ENCODE results near the gene SUB1. TPM values are rescaled to one million over a fixed set of nuclear protein-coding genes. Genes with fewer than 3 reads are reported as not detected.
"Not testable (repeated sequence)": the region's sequence is repeated elsewhere in the genome, so short reads cannot be mapped to it uniquely, and the experiment has no call there.

SUB1 gene
- polyA plus RNA-seq, 1 donor (not counting 4 experiments of a cell fraction or from before 2014, with no cell fraction given): 432 TPM

- Histone ChIP-seq H3K9me3 (ENCODE audit: control insufficient read depth, low read depth, low read length) (no peaks in the 10 kb centered on the region), H3K9me1 (ENCODE audit: control insufficient read depth, extremely low read depth, insufficient read depth, low read length) (no peaks in the 10 kb centered on the region), H3K4me2 (ENCODE audit: control insufficient read depth, extremely low read depth, insufficient read depth, low read depth, low read length) (no peak overlapping the region), H3K4me3 (ENCODE audit: control insufficient read depth in 2 of 3, extremely low read depth in 1 of 3, insufficient read depth in 2 of 3, low read depth in 1 of 3, low read length in 3 of 3) (no peak overlapping the region), H4K20me1 (ENCODE audit: control insufficient read depth, extremely low read depth, insufficient read depth, low read length) (no peaks in the 10 kb centered on the region), H3K9ac (ENCODE audit: control insufficient read depth, extremely low read depth, insufficient read depth, low read length) (no peak overlapping the region), H3K27me3 (ENCODE audit: control insufficient read depth, extremely low read depth, insufficient read depth, low read length) (no peaks in the 10 kb centered on the region), H3K36me3 (ENCODE audit: control insufficient read depth in 2 of 2, extremely low read depth in 1 of 2, insufficient read depth in 2 of 2, low read length in 2 of 2) (no peaks in the 10 kb centered on the region), H2AFZ (ENCODE audit: control insufficient read depth, low read length) (no peak overlapping the region), H3K79me2 (ENCODE audit: control insufficient read depth, insufficient read depth, low read length) (no peaks in the 10 kb centered on the region), H3K27ac (ENCODE audit: control insufficient read depth, insufficient read depth, low read length) (no peak overlapping the region), H3K4me1 (ENCODE audit: control insufficient read depth, extremely low read depth, insufficient read depth, low read length) (no peaks in the 10 kb centered on the region)
- DNase-seq (ENCODE audit: low read depth, low spot score): no peak
- dilution Hi-C loops (cut with MboI; ENCODE audit: extremely low pct_ligation_motif_present, low sequenced_read_pairs): no loop called here
- no peak for FAIRE-seq
- TF ChIP-seq CTCF (optimal IDR thresholded peaks at IDR 0.05 in 1 of 3, IDR thresholded peaks at IDR 0.05 in 1 of 3, conservative IDR thresholded peaks at IDR 0.05 in 1 of 3; ENCODE audit: extremely low read depth in 1 of 3, insufficient read depth in 2 of 3, low read length in 3 of 3): no peak
- no peak for TF ChIP-seq EZH2 (IDR thresholded peaks at IDR 0.05; ENCODE audit: low read length)
These were observed 34.2 kb upstream of the SUB1 start for GRCh38 chr5:32551194-32551593.

GRCh38 chr5:32551865-32552264 is 33.5 kb upstream of the SUB1 start:
- Histone ChIP-seq H3K4me1 (ENCODE audit: control insufficient read depth, extremely low read depth, insufficient read depth, low read length) (no peaks in the 10 kb centered on the region), H3K9me1 (ENCODE audit: control insufficient read depth, extremely low read depth, insufficient read depth, low read length) (no peaks in the 10 kb centered on the region), H3K4me3 (ENCODE audit: control insufficient read depth in 2 of 3, extremely low read depth in 1 of 3, insufficient read depth in 2 of 3, low read depth in 1 of 3, low read length in 3 of 3) (no peak overlapping the region), H3K27me3 (ENCODE audit: control insufficient read depth, extremely low read depth, insufficient read depth, low read length) (no peaks in the 10 kb centered on the region), H4K20me1 (ENCODE audit: control insufficient read depth, extremely low read depth, insufficient read depth, low read length) (no peaks in the 10 kb centered on the region), H3K27ac (ENCODE audit: control insufficient read depth, insufficient read depth, low read length) (no peak overlapping the region), H3K79me2 (ENCODE audit: control insufficient read depth, insufficient read depth, low read length) (no peaks in the 10 kb centered on the region), H3K9ac (ENCODE audit: control insufficient read depth, extremely low read depth, insufficient read depth, low read length) (no peak overlapping the region), H2AFZ (ENCODE audit: control insufficient read depth, low read length) (no peak overlapping the region), H3K9me3 (ENCODE audit: control insufficient read depth, low read depth, low read length) (no peaks in the 10 kb centered on the region), H3K36me3 (ENCODE audit: control insufficient read depth in 2 of 2, extremely low read depth in 1 of 2, insufficient read depth in 2 of 2, low read length in 2 of 2) (no peaks in the 10 kb centered on the region), H3K4me2 (ENCODE audit: control insufficient read depth, extremely low read depth, insufficient read depth, low read depth, low read length) (no peak overlapping the region)
- DNase-seq (ENCODE audit: low read depth, low spot score): no peak
- no peak for FAIRE-seq
- TF ChIP-seq CTCF (optimal IDR thresholded peaks at IDR 0.05 in 1 of 3, IDR thresholded peaks at IDR 0.05 in 1 of 3, conservative IDR thresholded peaks at IDR 0.05 in 1 of 3; ENCODE audit: extremely low read depth in 1 of 3, insufficient read depth in 2 of 3, low read length in 3 of 3) (no peak), EZH2 (IDR thresholded peaks at IDR 0.05; ENCODE audit: low read length) (no peak)
- dilution Hi-C loops (cut with MboI; ENCODE audit: extremely low pct_ligation_motif_present, low sequenced_read_pairs): no loop called here

GRCh38 chr5:32552491-32552890 is 32.9 kb upstream of the SUB1 start:
- dilution Hi-C loops (cut with MboI; ENCODE audit: extremely low pct_ligation_motif_present, low sequenced_read_pairs); FAIRE-seq: not testable (repeated sequence)

More at GRCh38 chr5:32552491-32552890, 32.9 kb upstream of the SUB1 start:
- not testable (repeated sequence) for H3K36me3 ChIP-seq (ENCODE audit: control insufficient read depth in 2 of 2, extremely low read depth in 1 of 2, insufficient read depth in 2 of 2, low read length in 2 of 2); H3K27me3 ChIP-seq (ENCODE audit: control insufficient read depth, extremely low read depth, insufficient read depth, low read length); H3K9me3 ChIP-seq (ENCODE audit: control insufficient read depth, low read depth, low read length); H3K4me1 ChIP-seq (ENCODE audit: control insufficient read depth, extremely low read depth, insufficient read depth, low read length); H2AFZ ChIP-seq (ENCODE audit: control insufficient read depth, low read length); H3K4me3 ChIP-seq (ENCODE audit: control insufficient read depth in 2 of 3, extremely low read depth in 1 of 3, insufficient read depth in 2 of 3, low read depth in 1 of 3, low read length in 3 of 3); H3K27ac ChIP-seq (ENCODE audit: control insufficient read depth, insufficient read depth, low read length); H3K9ac ChIP-seq (ENCODE audit: control insufficient read depth, extremely low read depth, insufficient read depth, low read length); H4K20me1 ChIP-seq (ENCODE audit: control insufficient read depth, extremely low read depth, insufficient read depth, low read length); DNase-seq (ENCODE audit: low read depth, low spot score); H3K9me1 ChIP-seq (ENCODE audit: control insufficient read depth, extremely low read depth, insufficient read depth, low read length); H3K4me2 ChIP-seq (ENCODE audit: control insufficient read depth, extremely low read depth, insufficient read depth, low read depth, low read length); H3K79me2 ChIP-seq (ENCODE audit: control insufficient read depth, insufficient read depth, low read length)

All from keratinocyte (primary cell).